Stimulated activated CD8-positive, alpha-beta memory T cell treated with anti-CD3 and anti-CD28 coated beads, Interleukin-7, amount 100 ng/mL, for 48 hours (primary cell): Measurements from ENCODE around the gene SIX5.

ENCODE experiments used
- DNase-seq, 2 donors: peaks; one replicate each; pipeline ENCODE4 v3.0.0-alpha.2; 2020; ENCODE audit warnings: low read depth in 1 of 2; ENCODE audit errors: extremely low read depth in 1 of 2

Gene SIX5

DNA sequence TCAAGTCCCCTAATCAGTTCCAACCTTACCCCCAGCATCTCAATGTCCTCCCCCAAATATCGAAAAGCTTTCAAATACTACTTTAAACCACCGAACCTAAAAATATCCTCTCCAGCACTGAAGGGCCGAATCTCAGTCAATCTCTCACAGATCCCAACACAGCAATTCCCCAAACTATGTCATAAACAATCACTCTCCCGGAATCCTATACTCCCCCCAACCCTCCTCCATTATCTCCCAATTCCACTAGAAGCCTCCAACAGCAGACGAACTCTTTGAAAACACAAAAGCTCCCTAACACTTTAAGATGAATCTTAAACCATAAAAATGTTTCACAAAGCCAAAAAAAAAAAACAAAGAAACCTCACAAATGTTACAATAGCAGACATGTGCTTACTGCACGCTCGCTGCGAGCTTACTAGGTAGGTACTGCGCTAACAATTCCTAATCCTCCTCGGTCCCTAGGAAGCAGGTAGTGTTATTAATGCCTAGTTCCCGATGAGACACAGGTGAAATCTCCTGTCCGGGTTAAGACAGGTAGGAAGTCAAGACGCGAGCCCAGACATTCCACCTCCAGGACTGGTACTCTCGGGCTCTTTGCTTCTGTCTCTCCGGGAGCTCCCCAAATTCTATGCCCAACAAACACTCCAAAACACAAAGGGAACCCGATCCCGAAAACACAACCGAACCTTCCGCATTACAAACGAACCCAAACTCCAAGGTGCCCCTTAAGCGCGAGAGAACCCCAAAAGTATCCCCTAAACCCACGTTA is 52.5 kb downstream of the SIX5 start:
- DNase-seq, result no peak

DNA sequence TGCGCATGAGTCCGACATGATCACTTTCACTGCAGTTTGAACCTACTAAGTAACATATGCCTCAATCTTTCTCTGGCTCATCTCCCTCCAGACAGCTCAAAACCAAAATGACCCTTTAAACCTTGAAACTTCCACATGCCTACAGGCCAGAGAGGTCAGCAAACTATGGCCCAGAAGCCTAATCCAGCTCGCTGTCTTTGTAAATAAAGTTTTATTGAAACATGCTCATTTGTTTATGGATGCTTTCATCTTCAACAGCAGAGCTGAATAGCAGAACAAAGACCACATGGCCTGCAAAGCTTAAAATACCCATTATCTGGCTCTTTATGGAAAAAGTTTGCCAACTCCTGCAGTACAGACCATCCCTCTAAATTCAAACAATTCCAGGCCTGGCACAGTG is 53.9 kb downstream of the SIX5 start:
- DNase-seq, result no peak
